ENCODE results near the gene STARD4.

STARD4 gene

DNA sequence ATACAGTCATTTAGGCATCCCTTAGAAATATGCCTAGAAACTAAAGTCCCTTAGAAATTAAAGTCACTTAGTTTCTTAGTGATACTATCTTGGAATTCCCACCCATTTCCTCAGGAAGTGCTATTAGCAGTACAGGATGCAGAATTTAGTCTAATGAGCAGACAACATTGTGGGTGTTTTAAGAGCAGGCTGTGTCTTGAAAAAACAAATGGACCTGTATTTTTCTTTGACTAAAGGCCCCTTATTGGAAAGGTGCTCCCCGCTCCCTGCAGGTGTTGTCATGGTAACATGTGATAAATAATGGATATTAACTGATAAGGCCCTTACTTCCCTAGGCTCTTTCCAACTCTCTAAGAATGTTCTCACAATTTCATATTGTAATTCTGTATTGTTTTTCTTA, 38.8 kb upstream of the STARD4 start:
- H3K27me3 ChIP-seq (ENCODE audit: insufficient read depth, low read length): no peaks in the 10 kb centered on the region
- H2AFZ ChIP-seq (ENCODE audit: low read length, unreplicated experiment): no peak overlapping the region

DNA sequence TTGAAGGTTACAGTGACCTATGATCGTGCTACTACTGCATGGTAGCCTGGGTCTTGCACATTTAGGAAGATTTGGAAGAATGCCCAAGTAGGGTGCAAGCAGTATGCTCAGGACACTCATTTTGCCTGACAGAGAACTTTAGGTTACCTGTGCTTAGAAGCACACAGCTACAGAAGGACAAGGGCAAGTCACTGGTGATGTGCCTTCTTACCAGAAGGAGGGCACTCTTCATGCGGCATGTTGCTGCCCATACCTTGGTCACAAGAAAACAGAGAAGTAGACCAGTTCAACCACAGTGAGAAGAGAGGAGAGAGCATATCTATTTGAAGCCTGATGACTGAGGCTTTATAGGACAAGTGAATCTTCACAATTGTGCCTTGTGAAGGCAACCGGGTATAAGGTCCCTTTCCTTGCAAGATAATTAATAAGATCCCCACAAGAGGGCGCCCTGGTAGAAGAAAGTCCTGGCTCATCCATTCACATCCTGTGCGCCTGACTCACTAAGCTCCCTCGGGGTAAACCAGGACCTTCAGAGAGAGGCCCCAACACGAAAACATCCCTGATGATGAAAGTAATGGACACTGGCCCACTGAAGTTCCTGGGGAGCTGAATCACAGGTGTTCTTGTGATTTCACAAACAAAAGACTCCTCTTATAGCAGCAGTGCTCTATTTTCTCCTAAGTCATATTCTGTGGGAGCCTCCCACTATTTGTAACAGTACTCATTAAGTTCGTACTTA, 38.1 kb upstream of the STARD4 start:
- Histone ChIP-seq H3K79me2 (ENCODE audit: control insufficient read depth, insufficient read depth, low read length, unreplicated experiment) (no peaks in the 10 kb centered on the region), H2AFZ (ENCODE audit: low read length, unreplicated experiment) (no peak overlapping the region), H3K4me1 (ENCODE audit: control insufficient read depth, insufficient read depth, low read length, unreplicated experiment) (peaks cover 15% of the 10 kb centered on the region), H3K4me3 (ENCODE audit: low read depth, low read length) (0 out of 2 replicates have a peak overlapping the region, but pooled peaks have one; percentile 1), H3K27ac (ENCODE audit: low read depth, low read length) (peak overlapping the region; percentile 51), H3K36me3 (ENCODE audit: insufficient read depth, low read length) (no peaks in the 10 kb centered on the region), H3K27me3 (ENCODE audit: insufficient read depth, low read length) (no peaks in the 10 kb centered on the region)

More for the DNA sequence above, 38.8 kb upstream of the STARD4 start:
- Histone ChIP-seq H3K4me1 (ENCODE audit: control insufficient read depth, insufficient read depth, low read length, unreplicated experiment) (peaks cover 15% of the 10 kb centered on the region), H3K36me3 (ENCODE audit: insufficient read depth, low read length) (no peaks in the 10 kb centered on the region), H3K27ac (ENCODE audit: low read depth, low read length) (peak overlapping the region; percentile 51), H3K79me2 (ENCODE audit: control insufficient read depth, insufficient read depth, low read length, unreplicated experiment) (no peaks in the 10 kb centered on the region), H3K4me3 (ENCODE audit: low read depth, low read length) (0 out of 2 replicates have a peak overlapping the region, but pooled peaks have one; percentile 1)

DNA sequence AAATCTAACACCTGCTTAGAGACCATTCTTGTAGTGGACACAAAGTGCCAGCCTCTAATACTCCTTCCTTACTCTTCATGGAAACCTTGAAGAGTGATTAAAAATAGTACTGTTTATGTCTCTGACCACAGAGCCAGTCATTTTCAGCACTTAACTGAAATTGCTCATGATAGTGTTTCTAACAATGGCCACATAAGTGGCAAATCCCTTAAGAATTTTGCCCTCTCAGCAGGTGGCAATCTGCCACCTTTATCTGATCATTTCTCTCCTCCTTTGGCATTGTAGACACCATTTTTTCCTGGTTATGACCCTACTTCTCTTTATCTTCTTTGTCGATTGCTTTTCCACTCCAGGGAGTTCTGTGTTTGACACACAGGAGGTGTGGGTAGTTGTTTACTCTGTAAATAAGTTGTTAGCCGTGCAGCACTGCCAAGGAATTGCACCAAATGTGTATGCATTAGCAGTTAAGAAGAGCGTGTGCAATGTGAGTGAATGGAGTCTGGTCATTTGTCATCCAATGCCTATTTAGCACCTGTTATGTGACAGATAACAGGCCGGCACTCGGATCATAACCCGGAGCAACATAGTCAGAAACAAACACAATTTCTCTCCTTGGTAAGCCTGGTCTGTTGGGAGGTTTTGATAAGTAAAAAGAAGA, 36.8 kb upstream of the STARD4 start:
- Histone ChIP-seq H3K4me1 (ENCODE audit: control insufficient read depth, insufficient read depth, low read length, unreplicated experiment) (peaks cover 15% of the 10 kb centered on the region), H3K4me3 (ENCODE audit: low read depth, low read length) (no peak overlapping the region), H2AFZ (ENCODE audit: low read length, unreplicated experiment) (no peak overlapping the region), H3K79me2 (ENCODE audit: control insufficient read depth, insufficient read depth, low read length, unreplicated experiment) (no peaks in the 10 kb centered on the region), H3K27me3 (ENCODE audit: insufficient read depth, low read length) (no peaks in the 10 kb centered on the region), H3K27ac (ENCODE audit: low read depth, low read length) (no peak overlapping the region), H3K36me3 (ENCODE audit: insufficient read depth, low read length) (no peaks in the 10 kb centered on the region)

DNA sequence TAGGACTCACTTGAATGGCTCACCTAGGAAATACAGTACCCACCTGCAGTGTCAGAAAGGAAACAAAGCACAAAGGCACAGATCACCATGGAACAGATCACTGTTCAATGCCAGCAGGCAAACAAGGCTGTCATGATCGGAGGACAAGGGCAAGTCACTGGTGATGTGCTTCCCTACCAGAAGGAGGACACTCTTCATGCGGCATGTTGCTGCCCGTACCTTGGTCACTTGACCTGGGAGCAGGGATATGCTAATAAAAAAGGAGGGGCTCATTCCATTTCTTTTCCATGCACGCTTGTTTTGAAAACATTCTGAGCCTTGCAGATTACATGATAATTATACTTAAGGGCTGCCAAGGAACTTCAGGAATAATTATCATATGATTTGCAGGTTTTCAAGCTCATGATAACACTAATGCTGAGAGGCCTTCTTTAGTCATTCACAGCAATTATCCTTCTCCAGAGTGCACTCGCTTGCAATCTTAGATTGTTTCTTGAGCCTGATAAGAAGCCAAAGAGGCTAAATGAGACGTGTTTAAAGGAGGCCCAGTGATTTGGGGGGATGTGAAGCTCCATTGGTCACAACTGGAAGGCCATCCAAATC, 36.1 kb upstream of the STARD4 start:
- Histone ChIP-seq H3K27ac (ENCODE audit: low read depth, low read length) (no peak overlapping the region), H3K27me3 (ENCODE audit: insufficient read depth, low read length) (no peaks in the 10 kb centered on the region), H3K4me1 (ENCODE audit: control insufficient read depth, insufficient read depth, low read length, unreplicated experiment) (peaks cover 15% of the 10 kb centered on the region), H3K79me2 (ENCODE audit: control insufficient read depth, insufficient read depth, low read length, unreplicated experiment) (no peaks in the 10 kb centered on the region), H2AFZ (ENCODE audit: low read length, unreplicated experiment) (no peak overlapping the region), H3K4me3 (ENCODE audit: low read depth, low read length) (no peak overlapping the region), H3K36me3 (ENCODE audit: insufficient read depth, low read length) (no peaks in the 10 kb centered on the region)

DNA sequence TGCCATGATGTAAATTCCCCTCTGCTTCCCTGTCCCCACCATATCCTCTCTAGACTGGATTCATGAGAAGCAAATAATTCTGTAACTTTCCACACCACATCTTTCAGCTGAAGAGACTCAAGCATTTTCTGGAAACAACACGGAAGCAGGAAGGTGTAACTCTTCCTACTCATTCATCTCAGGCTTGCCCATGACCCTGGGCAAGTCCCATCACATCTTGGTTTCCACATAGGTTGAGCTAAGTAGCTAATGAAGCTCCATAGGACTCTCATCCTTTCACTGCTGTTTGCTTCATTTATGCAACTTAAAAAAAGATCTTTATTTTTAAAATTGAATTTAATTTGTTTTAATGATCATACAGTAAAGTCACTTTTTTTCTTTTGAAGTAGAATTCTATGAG, 32.7 kb upstream of the STARD4 start:
- no peaks in the 10 kb centered on the region for H3K4me1 ChIP-seq (ENCODE audit: control insufficient read depth, insufficient read depth, low read length, unreplicated experiment)
- no peaks in the 10 kb centered on the region for H3K27me3 ChIP-seq (ENCODE audit: insufficient read depth, low read length)
- no peaks in the 10 kb centered on the region for H3K79me2 ChIP-seq (ENCODE audit: control insufficient read depth, insufficient read depth, low read length, unreplicated experiment)
- H3K36me3 ChIP-seq (ENCODE audit: insufficient read depth, low read length): no peaks in the 10 kb centered on the region
- H3K4me3 ChIP-seq (ENCODE audit: low read depth, low read length): no peak overlapping the region
- H2AFZ ChIP-seq (ENCODE audit: low read length, unreplicated experiment): no peak overlapping the region
- H3K27ac ChIP-seq (ENCODE audit: low read depth, low read length): no peak overlapping the region

DNA sequence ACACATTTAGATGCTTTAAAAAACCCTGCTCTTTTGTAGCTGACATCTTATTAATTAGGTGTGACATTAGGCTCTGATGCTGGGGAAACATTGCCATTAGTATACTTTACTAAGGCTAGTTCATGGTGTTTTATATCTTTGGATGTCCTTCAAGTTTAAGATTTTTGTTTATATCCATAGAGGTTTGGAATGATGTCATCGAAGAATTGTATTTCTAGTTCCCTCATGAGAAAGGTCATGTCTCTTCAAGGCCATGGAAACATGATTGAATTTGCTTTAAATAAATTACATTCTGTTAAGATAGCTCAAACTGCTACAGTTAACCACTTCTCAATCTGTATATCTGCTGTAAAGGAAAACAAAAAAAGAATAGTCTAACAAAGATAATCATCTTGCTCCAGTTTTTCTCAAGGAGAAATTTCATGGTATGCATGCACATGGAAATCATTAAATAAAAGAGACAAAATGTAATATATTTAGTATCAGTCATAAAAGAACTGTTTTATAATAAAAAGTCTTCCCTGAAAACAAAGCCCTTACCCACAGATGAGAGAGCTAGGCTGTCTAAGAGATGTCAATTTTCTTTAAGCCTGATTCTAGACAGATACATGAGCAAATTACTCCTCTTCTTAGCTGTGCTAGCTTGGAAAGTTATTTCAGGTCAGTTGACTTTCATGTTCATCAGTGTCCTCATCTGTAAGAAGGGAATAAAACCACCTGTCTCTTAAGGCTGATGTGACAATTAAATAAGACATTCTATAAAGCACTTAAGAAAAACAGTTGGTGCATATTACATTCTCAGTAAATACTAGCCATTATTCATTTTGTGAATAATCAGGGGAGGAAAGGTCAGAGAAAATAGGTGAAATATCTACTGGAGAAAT, 25.0 kb upstream of the STARD4 start:
- Histone ChIP-seq H3K27ac (ENCODE audit: low read depth, low read length) (no peak overlapping the region), H3K79me2 (ENCODE audit: control insufficient read depth, insufficient read depth, low read length, unreplicated experiment) (no peaks in the 10 kb centered on the region), H3K36me3 (ENCODE audit: insufficient read depth, low read length) (no peaks in the 10 kb centered on the region), H3K4me3 (ENCODE audit: low read depth, low read length) (no peak overlapping the region), H3K4me1 (ENCODE audit: control insufficient read depth, insufficient read depth, low read length, unreplicated experiment) (no peaks in the 10 kb centered on the region), H2AFZ (ENCODE audit: low read length, unreplicated experiment) (no peak overlapping the region), H3K27me3 (ENCODE audit: insufficient read depth, low read length) (no peaks in the 10 kb centered on the region)

DNA sequence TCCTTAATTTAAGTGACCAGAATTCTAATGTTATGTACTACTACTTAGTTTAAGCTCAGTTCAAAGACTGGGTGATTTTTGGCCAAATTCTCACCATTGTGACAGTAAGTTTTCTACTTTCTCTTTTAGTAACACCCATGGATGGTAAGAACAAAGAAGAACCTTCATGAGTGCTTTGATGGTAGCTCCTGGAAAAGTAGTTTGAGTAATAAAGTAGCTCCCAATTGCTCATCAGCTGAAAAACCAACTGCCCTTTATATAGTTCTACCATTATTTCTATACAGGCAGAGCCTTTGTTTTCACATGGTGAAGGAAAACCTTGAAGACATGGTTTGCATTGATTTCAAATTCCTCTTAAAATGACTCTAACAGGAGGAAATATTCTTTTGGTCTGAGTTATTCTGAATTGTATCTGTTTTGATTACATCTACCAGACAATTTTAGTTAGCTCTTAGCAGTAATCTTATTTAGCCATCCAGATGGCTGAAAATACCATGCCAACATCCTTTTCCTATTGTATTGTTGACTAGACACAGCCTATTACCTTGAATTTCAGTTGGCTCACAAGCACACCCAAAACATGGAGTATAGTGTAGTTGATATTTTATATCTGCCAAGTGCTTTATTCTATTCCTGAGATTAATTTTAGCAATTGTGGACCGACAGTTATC, 23.7 kb upstream of the STARD4 start:
- H3K36me3 ChIP-seq (ENCODE audit: insufficient read depth, low read length): no peaks in the 10 kb centered on the region
- H3K27ac ChIP-seq (ENCODE audit: low read depth, low read length): no peak overlapping the region
- no peak overlapping the region for H2AFZ ChIP-seq (ENCODE audit: low read length, unreplicated experiment)
- H3K4me3 ChIP-seq (ENCODE audit: low read depth, low read length): no peak overlapping the region
- no peaks in the 10 kb centered on the region for H3K79me2 ChIP-seq (ENCODE audit: control insufficient read depth, insufficient read depth, low read length, unreplicated experiment)
- no peaks in the 10 kb centered on the region for H3K27me3 ChIP-seq (ENCODE audit: insufficient read depth, low read length)
- H3K4me1 ChIP-seq (ENCODE audit: control insufficient read depth, insufficient read depth, low read length, unreplicated experiment): no peaks in the 10 kb centered on the region

DNA sequence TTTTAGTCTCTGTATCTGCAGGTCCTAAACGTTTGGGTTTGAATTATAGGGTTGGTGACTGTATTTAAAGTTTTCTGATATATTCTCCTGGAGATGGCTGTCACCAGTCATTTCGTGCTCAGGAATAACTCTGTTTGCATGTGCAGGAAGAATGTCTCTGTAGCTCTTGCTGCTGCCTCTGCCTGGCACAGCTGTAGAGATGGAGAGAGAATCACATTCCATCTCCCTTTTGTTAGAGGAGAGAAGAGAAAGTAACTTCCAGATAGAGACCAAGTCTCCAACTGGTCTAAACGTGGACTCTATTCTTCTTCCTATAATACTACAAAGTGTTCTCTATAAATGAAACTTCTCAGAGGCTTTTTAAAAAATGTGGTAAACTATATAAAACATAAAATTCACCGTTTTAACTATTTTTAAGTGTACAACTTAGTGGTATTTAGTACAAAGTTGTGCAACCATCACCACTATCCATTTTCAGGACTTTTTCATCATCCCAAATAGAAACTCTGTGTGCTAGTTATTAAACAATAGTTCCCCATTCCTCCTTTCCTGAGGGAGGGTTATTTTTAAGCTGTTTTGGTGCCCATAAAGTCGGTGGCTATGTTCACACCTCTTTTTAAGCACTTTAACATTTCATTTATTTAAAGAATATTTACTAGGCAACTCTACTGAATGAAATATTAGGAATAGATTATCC, 20.7 kb upstream of the STARD4 start:
- Histone ChIP-seq H3K27ac (ENCODE audit: low read depth, low read length) (no peak overlapping the region), H3K4me3 (ENCODE audit: low read depth, low read length) (no peak overlapping the region), H2AFZ (ENCODE audit: low read length, unreplicated experiment) (no peak overlapping the region), H3K79me2 (ENCODE audit: control insufficient read depth, insufficient read depth, low read length, unreplicated experiment) (no peaks in the 10 kb centered on the region), H3K36me3 (ENCODE audit: insufficient read depth, low read length) (no peaks in the 10 kb centered on the region), H3K27me3 (ENCODE audit: insufficient read depth, low read length) (no peaks in the 10 kb centered on the region), H3K4me1 (ENCODE audit: control insufficient read depth, insufficient read depth, low read length, unreplicated experiment) (peaks cover 6% of the 10 kb centered on the region)

DNA sequence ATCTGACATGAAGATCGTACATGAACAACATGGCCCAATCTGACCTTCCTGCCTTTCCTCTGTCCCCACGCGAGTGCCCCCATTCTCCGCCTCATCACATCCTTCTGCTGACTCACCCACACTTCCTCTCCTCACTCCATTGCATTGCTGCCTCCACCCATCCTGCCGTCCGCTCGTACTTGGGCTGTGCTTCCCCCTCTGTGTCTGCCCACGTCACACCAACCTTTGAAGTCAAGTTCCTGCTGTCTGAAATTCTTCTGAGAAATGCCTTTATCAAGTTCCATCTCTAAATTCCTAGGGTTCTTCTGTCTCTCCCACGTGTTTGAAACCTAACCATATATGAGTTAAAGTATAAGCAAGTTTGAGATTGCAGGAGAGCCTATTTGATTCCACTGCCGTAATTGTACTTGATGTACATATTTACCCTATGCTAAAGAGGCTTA, 18.0 kb upstream of the STARD4 start:
- Histone ChIP-seq H3K4me1 (ENCODE audit: control insufficient read depth, insufficient read depth, low read length, unreplicated experiment) (peaks cover 6% of the 10 kb centered on the region), H3K27ac (ENCODE audit: low read depth, low read length) (0 out of 2 replicates have a peak overlapping the region, but pooled peaks have one; percentile 3), H3K79me2 (ENCODE audit: control insufficient read depth, insufficient read depth, low read length, unreplicated experiment) (no peaks in the 10 kb centered on the region), H3K36me3 (ENCODE audit: insufficient read depth, low read length) (no peaks in the 10 kb centered on the region), H3K4me3 (ENCODE audit: low read depth, low read length) (no peak overlapping the region), H3K27me3 (ENCODE audit: insufficient read depth, low read length) (no peaks in the 10 kb centered on the region), H2AFZ (ENCODE audit: low read length, unreplicated experiment) (peak overlapping the region; percentile 88)
